NB4 (cell line): ENCODE results near the gene LIN7A.
A peak's percentile ranks its signal among the peaks of the same experiment; 100 is the strongest.

Experiments
- CTCF ChIP-seq: IDR thresholded peaks from one replicate; pipeline ENCODE4 v1.5.1; 2012; ENCODE audit warnings: low read depth, low read length
- MAX ChIP-seq: IDR thresholded peaks from 2 replicates; pipeline ENCODE4 v1.6.1; 2011; ENCODE audit warnings: low read depth, low read length
- POLR2A ChIP-seq: IDR thresholded peaks from 2 replicates; pipeline ENCODE4 v1.6.1; 2011; ENCODE audit warnings: mild to moderate bottlenecking; ENCODE audit not compliant: insufficient read length; ENCODE audit errors: extremely low read depth

- TF ChIP-seq CTCF (no peak), POLR2A (peak; percentile 16), MAX (no peak)
These were observed 918 bp downstream of the LIN7A start for GRCh38 chr12:80936642-80937390.
